Measurements from ENCODE around the gene TRIM14. TPM values are rescaled to one million over a fixed set of nuclear protein-coding genes. Genes with fewer than 3 reads are reported as not detected.

Gene TRIM14
- total RNA-seq, 3 donors from 2014 or later = 8.8 to 14.9 (median 14.6) TPM

DNA sequence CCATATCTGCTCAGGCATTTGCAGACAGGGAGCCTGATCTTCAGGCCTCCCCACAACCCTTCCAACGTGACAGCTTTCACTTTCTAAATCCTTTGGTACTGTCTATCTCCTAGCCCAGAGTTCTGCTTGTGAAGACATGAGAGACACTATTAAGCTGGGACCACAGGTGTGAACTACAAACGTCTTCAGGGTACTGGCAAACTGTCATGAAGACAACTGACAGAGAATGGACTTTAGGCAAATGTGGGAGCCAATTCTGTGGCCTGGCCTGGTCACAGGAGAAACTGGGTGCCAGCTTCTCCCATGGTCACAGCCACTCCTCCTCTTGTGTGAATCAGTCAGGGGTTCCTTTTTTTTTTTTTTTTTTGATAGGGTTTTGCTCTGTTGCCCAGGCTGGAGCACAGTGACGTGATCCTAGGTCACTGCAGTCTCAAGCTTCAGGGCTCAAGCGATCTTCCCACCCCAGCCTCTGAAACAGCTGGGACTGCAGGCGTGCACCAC is 10.4 kb downstream of the TRIM14 start:
- Histone ChIP-seq H3K27me3 (no peaks in the 10 kb centered on the region), H3K4me3 (no peak overlapping the region), H3K9me3 (peaks cover 0 to 6% of the 10 kb centered on the region in 2 donors), H3K27ac (peak overlapping the region; percentile 36 to 43), H3K36me3 (no peaks in the 10 kb centered on the region), H3K4me1 (no peaks in the 10 kb centered on the region)
- no peak for DNase-seq (ENCODE audit: low spot score in 2 of 2)
- TF ChIP-seq POLR2AphosphoS5 (IDR thresholded peaks at IDR 0.05) = no peak
- TF ChIP-seq POLR2A (IDR thresholded peaks at IDR 0.05) = no peak
- TF ChIP-seq, protein P1, sequence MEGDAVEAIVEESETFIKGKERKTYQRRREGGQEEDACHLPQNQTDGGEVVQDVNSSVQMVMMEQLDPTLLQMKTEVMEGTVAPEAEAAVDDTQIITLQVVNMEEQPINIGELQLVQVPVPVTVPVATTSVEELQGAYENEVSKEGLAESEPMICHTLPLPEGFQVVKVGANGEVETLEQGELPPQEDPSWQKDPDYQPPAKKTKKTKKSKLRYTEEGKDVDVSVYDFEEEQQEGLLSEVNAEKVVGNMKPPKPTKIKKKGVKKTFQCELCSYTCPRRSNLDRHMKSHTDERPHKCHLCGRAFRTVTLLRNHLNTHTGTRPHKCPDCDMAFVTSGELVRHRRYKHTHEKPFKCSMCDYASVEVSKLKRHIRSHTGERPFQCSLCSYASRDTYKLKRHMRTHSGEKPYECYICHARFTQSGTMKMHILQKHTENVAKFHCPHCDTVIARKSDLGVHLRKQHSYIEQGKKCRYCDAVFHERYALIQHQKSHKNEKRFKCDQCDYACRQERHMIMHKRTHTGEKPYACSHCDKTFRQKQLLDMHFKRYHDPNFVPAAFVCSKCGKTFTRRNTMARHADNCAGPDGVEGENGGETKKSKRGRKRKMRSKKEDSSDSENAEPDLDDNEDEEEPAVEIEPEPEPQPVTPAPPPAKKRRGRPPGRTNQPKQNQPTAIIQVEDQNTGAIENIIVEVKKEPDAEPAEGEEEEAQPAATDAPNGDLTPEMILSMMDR (IDR thresholded peaks at IDR 0.05) = no peak
- intact Hi-C loops (cut with DNase I; ENCODE audit: low total_unique reads) = no loop called here

DNA sequence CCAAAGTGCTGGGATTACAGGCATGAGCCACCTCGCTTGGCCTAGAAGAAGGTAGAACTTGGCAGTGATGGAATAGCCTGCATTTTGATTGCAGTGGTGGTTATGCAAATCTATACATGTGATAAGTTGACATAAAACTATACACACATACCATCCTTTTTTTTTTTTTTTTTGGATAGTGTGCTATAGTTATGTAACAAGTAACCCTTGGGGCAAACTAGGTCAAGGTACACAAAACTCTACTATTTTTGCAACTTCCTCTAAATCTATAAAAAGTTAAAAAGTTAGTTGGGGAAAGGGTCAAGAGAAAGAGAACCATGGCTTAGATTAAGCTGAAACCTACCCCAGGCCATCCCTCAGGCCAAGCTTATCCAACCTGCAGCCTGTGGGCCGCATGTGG is 11.1 kb downstream of the TRIM14 start:
- Histone ChIP-seq H3K4me3 (no peak overlapping the region), H3K4me1 (no peaks in the 10 kb centered on the region), H3K27me3 (no peaks in the 10 kb centered on the region), H3K27ac (peak overlapping the region in 1 of 2 donors; percentile 36), H3K36me3 (no peaks in the 10 kb centered on the region), H3K9me3 (peaks cover 0 to 6% of the 10 kb centered on the region in 2 donors)
- TF ChIP-seq, protein P1 (IDR thresholded peaks at IDR 0.05) = no peak
- TF ChIP-seq POLR2A (IDR thresholded peaks at IDR 0.05) (no peak), POLR2AphosphoS5 (IDR thresholded peaks at IDR 0.05) (no peak)
- no peak for DNase-seq (ENCODE audit: low spot score in 2 of 2)
- intact Hi-C loops (cut with DNase I; ENCODE audit: low total_unique reads) = no loop called here

DNA sequence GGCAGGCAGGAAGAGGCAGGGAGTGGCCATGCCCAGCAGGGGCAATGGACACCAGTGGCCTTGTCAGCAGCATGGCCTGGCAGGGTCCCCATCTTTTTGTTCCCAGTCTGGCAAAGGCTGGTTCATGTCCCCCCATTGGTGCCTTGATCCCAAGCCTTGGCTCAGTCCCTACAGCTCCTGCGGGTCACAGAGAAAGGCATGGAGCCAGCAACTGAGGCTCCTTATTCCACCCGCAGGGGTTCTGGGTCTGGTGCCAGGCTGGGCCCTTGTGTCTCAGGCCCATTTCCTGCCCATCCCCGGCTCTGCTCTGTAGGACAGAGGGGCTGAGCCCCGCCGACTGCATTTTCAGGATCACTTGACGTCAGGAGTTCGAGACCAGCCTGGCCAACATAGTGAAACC is 14.0 kb downstream of the TRIM14 start:
- no peak for DNase-seq (ENCODE audit: low spot score in 2 of 2)
- no peaks in the 10 kb centered on the region for H3K36me3 ChIP-seq
- intact Hi-C loops (cut with DNase I; ENCODE audit: low total_unique reads) = no loop called here
- TF ChIP-seq, protein P1 (IDR thresholded peaks at IDR 0.05) = no peak
- no peak for TF ChIP-seq POLR2A (IDR thresholded peaks at IDR 0.05)
- no peak for TF ChIP-seq POLR2AphosphoS5 (IDR thresholded peaks at IDR 0.05)
- peak overlapping the region in 1 of 2 donors; percentile 19 for H3K27ac ChIP-seq
- H3K4me1 ChIP-seq = no peaks in the 10 kb centered on the region
- no peaks in the 10 kb centered on the region for H3K27me3 ChIP-seq
- peaks cover 0 to 6% of the 10 kb centered on the region in 2 donors for H3K9me3 ChIP-seq
- H3K4me3 ChIP-seq = no peak overlapping the region

DNA sequence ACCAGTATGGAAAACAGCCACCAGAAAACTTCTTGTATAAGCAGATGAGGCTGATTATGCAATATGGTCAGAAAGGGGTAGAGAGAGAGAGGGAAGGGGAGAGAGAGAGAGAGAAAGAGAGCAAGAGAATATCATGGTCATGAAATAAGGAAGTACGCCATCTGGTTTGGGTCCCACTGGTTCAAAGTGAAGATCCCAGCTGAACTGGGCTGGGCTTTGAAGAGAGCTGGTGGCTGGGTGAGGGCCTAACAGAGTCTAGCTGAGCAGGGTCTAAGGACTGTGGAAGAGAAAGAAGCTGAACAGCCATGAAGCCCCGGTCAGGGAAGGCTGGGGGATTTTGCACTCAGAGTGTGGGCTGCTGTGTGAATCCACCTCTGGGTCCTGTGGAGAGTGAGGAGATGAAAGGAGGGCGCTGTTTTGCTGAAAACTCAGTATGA is 14.6 kb downstream of the TRIM14 start:
- Histone ChIP-seq H3K9me3 (peaks cover 0 to 6% of the 10 kb centered on the region in 2 donors), H3K4me1 (no peaks in the 10 kb centered on the region), H3K27ac (peak overlapping the region in 1 of 2 donors; percentile 19), H3K4me3 (no peak overlapping the region), H3K27me3 (no peaks in the 10 kb centered on the region), H3K36me3 (no peaks in the 10 kb centered on the region)
- intact Hi-C loops (cut with DNase I; ENCODE audit: low total_unique reads) = no loop called here
- TF ChIP-seq POLR2A (IDR thresholded peaks at IDR 0.05) = no peak
- TF ChIP-seq, protein P1 (IDR thresholded peaks at IDR 0.05) = no peak
- no peak for DNase-seq (ENCODE audit: low spot score in 2 of 2)

DNA sequence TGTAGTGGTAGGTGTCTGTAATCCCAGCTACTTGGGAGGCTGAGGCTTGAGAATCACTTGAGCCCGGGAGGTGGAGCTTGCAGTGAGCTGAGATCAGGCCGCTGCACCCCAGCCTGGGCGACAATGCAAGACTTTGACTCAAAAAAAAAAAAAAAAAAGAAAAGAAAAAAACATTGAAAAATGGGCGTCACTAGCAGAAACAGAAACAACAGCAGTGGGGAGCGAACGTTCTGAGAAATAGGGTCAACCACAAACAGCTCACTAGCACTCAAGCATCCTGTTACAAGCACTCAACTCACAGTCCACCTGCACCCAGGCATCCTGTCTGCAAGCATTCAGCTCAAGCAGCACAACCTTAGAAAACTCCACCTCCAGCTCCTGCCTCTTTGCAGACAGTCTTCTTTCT is 17.2 kb downstream of the TRIM14 start:
- Histone ChIP-seq H3K36me3 (no peaks in the 10 kb centered on the region), H3K27ac (no peak overlapping the region), H3K9me3 (no peaks in the 10 kb centered on the region), H3K4me1 (no peaks in the 10 kb centered on the region), H3K27me3 (no peaks in the 10 kb centered on the region), H3K4me3 (no peak overlapping the region)
- intact Hi-C loops (cut with DNase I; ENCODE audit: low total_unique reads) = no loop called here
- peak in 1 of 2 donors; percentile 37 for DNase-seq (ENCODE audit: low spot score in 2 of 2)
- TF ChIP-seq, protein P1 (IDR thresholded peaks at IDR 0.05) = no peak
- no peak for TF ChIP-seq POLR2A (IDR thresholded peaks at IDR 0.05)
- TF ChIP-seq POLR2AphosphoS5 (IDR thresholded peaks at IDR 0.05) = no peak

Data from breast epithelium (tissue), 4 donors.